Lower leg skin (tissue), 3 donors: Measurements from ENCODE around the gene GRID2.

Experiments used
- CTCF ChIP-seq, 3 donors: fragments of 450-650 bp; IDR thresholded peaks; one replicate each; pipeline ENCODE4 v1.5.1; 2016; ENCODE audit warnings: antibody characterized with exemption in 3 of 3, mild to moderate bottlenecking in 3 of 3, moderate library complexity in 2 of 3
- POLR2A ChIP-seq, 2 donors: fragments of 450-650 bp; IDR thresholded peaks; one replicate each; pipeline ENCODE4 v1.6.1; 2016 to 2017; ENCODE audit warnings: antibody characterized with exemption in 2 of 2, mild to moderate bottlenecking in 1 of 2, moderate library complexity in 1 of 2

GRCh38 chr4:92636038-92636806 lies 332.5 kb downstream of the GRID2 start:
- TF ChIP-seq CTCF (IDR thresholded peaks at IDR 0.05) (no peak), POLR2A (IDR thresholded peaks at IDR 0.05) (no peak)
